Neural cell (in vitro differentiated cells): ENCODE data around the gene SNCA. TPM values are rescaled to one million over a fixed set of nuclear protein-coding genes. Genes with fewer than 3 reads are reported as not detected.

Experiments
- H2AFZ ChIP-seq: fragments of 200-600, 300-800 bp; sonication (generic), shearing (Covaris generic); 2 replicates; pipeline ENCODE4 v1.6.0; 2014; ENCODE audit warnings: low read depth, mild to moderate bottlenecking, antibody characterized with exemption, low read length, moderate library complexity
- H3F3A ChIP-seq: fragments of 200-600 bp; shearing (Covaris generic); 2 replicates; pipeline ENCODE4 v1.6.1; 2016; ENCODE audit warnings: mild to moderate bottlenecking, moderate library complexity, mixed read lengths, antibody characterized with exemption, low read length; ENCODE audit not compliant: insufficient read depth, poor library complexity, severe bottlenecking
- H3K27ac ChIP-seq: fragments of 200-600, 300-800 bp; sonication (generic), shearing (Covaris generic); 2 replicates; pipeline ENCODE4 v1.5.1; 2014; ENCODE audit warnings: mild to moderate bottlenecking, low read length, moderate library complexity
- H3K27me3 ChIP-seq: fragments of 300-800, 200-600 bp; sonication (generic), shearing (Covaris generic); 2 replicates; pipeline ENCODE4 v1.6.0; 2014; ENCODE audit warnings: mild to moderate bottlenecking, low read depth, low read length, moderate library complexity; ENCODE audit not compliant: insufficient read depth
- H3K36me3 ChIP-seq: fragments of 300-800, 200-600 bp; sonication (generic), shearing (Covaris generic); 2 replicates; pipeline ENCODE4 v1.5.1; 2014; ENCODE audit warnings: mild to moderate bottlenecking, antibody characterized with exemption, low read length, moderate library complexity; ENCODE audit not compliant: insufficient read depth
- H3K4me2 ChIP-seq: fragments of 300-800, 200-600 bp; sonication (generic), shearing (Covaris generic); 2 replicates; pipeline ENCODE4 v1.6.0; 2014; ENCODE audit warnings: mild to moderate bottlenecking, low read length
- H3K4me3 ChIP-seq: fragments of 300-800, 200-600 bp; sonication (generic), shearing (Covaris generic); 2 replicates; pipeline ENCODE4 v1.5.1; 2014; ENCODE audit warnings: mild to moderate bottlenecking, low read length, moderate library complexity
- H3K79me2 ChIP-seq: fragments of 200-600 bp; shearing (Covaris generic); replicated peaks from 2 replicates; pipeline ENCODE4 v1.6.0; 2014; ENCODE audit warnings: mild to moderate bottlenecking, low read length, moderate library complexity; ENCODE audit not compliant: insufficient read depth
- H3K9ac ChIP-seq: fragments of 300-800, 200-600 bp; sonication (generic), shearing (Covaris generic); 2 replicates; pipeline ENCODE4 v1.6.1; 2016; ENCODE audit warnings: mild to moderate bottlenecking, low read length, mixed read lengths
- H3K9me2 ChIP-seq: fragments of 200-600 bp; shearing (Covaris generic); 2 replicates; pipeline ENCODE4 v1.6.1; 2016; ENCODE audit warnings: mild to moderate bottlenecking, low read length, mixed read lengths; ENCODE audit not compliant: insufficient read depth
- H3K9me3 ChIP-seq: fragments of 200-600, 300-800 bp; sonication (generic), shearing (Covaris generic); 2 replicates; pipeline ENCODE4 v1.6.1; 2016; ENCODE audit warnings: mild to moderate bottlenecking, mixed run types, low read length, moderate library complexity, mixed read lengths
- H4K20me1 ChIP-seq: fragments of 200-600 bp; shearing (Covaris generic); 2 replicates; pipeline ENCODE4 v1.6.1; 2016; ENCODE audit warnings: mild to moderate bottlenecking, mixed run types; ENCODE audit not compliant: insufficient read depth
- EP300 ChIP-seq: fragments of 450-650 bp; conservative IDR thresholded peaks from 2 replicates; pipeline ENCODE4 v1.6.1; 2014; ENCODE audit warnings: antibody characterized with exemption, mild to moderate bottlenecking, moderate library complexity; ENCODE audit not compliant: poor library complexity, severe bottlenecking
- EZH2 ChIP-seq: fragments of 200-600, 300-800 bp; shearing (Covaris generic), sonication (generic); IDR thresholded peaks from 2 replicates; pipeline ENCODE4 v1.6.1; 2014; ENCODE audit warnings: antibody characterized with exemption, low read length, borderline replicate concordance, mild to moderate bottlenecking; ENCODE audit not compliant: insufficient read depth, poor library complexity, severe bottlenecking
- MXI1 ChIP-seq: fragments of 450-650 bp; conservative IDR thresholded peaks from 2 replicates; pipeline ENCODE4 v1.6.1; 2014; ENCODE audit warnings: antibody characterized with exemption, mild to moderate bottlenecking; ENCODE audit not compliant: poor library complexity, severe bottlenecking
- POLR2AphosphoS5 ChIP-seq: IDR thresholded peaks from 2 replicates; pipeline ENCODE4 v1.6.1; 2012
- RAD21 ChIP-seq: fragments of 450-650 bp; conservative IDR thresholded peaks from 2 replicates; pipeline ENCODE4 v1.6.1; 2014; ENCODE audit warnings: antibody characterized with exemption, mild to moderate bottlenecking, moderate library complexity
- SMC3 ChIP-seq: fragments of 450-650 bp; conservative IDR thresholded peaks from 2 replicates; pipeline ENCODE4 v1.6.1; 2014; ENCODE audit warnings: antibody characterized with exemption, mild to moderate bottlenecking, moderate library complexity; ENCODE audit not compliant: poor library complexity
- TAF1 ChIP-seq: IDR thresholded peaks from 2 replicates; pipeline ENCODE4 v1.6.1; 2012; ENCODE audit warnings: low read depth
- polyA plus RNA-seq: library from polyadenylated mRNA; depleted of rRNA; stranded (reverse); fragments of >200 nt; gene quantifications from 2 replicates; pipeline ENCODE4 v1.2.3, GENCODE V29; 2014
- TF ChIP-seq, protein P1 (sequence below): IDR thresholded peaks from 2 replicates; pipeline ENCODE4 v1.6.1; 2012; ENCODE audit warnings: borderline replicate concordance
- TF ChIP-seq, protein P2 (sequence below): fragments of 450-650 bp; IDR thresholded peaks from 2 replicates; pipeline ENCODE4 v1.5.1; 2014; ENCODE audit warnings: antibody characterized with exemption, mild to moderate bottlenecking, moderate library complexity; ENCODE audit not compliant: poor library complexity, severe bottlenecking

SNCA gene
- polyA plus RNA-seq, 1 donor from 2014 or later = 66.1 TPM

DNA sequence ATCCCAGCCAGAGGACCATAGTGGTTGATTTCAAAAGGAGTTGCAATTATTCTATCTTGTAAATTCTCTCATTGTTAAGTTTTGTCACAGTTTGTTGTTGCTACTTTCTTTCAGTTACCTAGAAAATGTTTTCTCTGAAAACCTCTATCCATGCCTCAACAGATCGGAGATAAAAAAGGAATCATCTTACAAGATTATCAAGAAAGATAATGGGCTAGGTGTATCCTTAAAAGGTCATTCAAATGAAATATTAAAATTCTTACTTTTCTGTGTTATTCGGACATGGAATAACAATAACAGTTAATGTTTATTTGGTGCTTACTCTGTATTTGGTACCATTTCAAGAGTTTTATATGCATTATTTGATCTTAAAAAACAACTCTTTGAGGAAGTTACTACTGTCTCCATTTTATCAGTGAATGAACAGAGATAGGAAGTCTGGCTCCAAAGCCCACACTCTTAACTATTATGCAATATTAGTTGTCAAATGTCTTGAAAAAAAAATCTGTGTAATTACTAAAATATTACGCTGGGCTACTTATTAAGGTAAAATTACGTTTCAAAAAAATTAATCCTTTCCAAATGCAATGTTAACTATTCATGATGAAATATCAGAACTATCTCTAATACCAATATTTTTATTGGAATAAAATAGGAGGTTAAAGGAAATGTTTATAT, 97.5 kb downstream of the SNCA start:
- Histone ChIP-seq H3K27me3 (no peaks in the 10 kb centered on the region), H3K4me2 (no peak overlapping the region), H3K4me3 (no peak overlapping the region), H3K9me2 (no peaks in the 10 kb centered on the region), H4K20me1 (no peaks in the 10 kb centered on the region), H3K36me3 (no peaks in the 10 kb centered on the region), H2AFZ (no peak overlapping the region), H3K79me2 (no peaks in the 10 kb centered on the region), H3K9me3 (no peaks in the 10 kb centered on the region), H3F3A (no peaks in the 10 kb centered on the region), H3K9ac (no peak overlapping the region), H3K27ac (no peak overlapping the region)
- TF ChIP-seq POLR2AphosphoS5 = no peak
- TF ChIP-seq, protein P1, sequence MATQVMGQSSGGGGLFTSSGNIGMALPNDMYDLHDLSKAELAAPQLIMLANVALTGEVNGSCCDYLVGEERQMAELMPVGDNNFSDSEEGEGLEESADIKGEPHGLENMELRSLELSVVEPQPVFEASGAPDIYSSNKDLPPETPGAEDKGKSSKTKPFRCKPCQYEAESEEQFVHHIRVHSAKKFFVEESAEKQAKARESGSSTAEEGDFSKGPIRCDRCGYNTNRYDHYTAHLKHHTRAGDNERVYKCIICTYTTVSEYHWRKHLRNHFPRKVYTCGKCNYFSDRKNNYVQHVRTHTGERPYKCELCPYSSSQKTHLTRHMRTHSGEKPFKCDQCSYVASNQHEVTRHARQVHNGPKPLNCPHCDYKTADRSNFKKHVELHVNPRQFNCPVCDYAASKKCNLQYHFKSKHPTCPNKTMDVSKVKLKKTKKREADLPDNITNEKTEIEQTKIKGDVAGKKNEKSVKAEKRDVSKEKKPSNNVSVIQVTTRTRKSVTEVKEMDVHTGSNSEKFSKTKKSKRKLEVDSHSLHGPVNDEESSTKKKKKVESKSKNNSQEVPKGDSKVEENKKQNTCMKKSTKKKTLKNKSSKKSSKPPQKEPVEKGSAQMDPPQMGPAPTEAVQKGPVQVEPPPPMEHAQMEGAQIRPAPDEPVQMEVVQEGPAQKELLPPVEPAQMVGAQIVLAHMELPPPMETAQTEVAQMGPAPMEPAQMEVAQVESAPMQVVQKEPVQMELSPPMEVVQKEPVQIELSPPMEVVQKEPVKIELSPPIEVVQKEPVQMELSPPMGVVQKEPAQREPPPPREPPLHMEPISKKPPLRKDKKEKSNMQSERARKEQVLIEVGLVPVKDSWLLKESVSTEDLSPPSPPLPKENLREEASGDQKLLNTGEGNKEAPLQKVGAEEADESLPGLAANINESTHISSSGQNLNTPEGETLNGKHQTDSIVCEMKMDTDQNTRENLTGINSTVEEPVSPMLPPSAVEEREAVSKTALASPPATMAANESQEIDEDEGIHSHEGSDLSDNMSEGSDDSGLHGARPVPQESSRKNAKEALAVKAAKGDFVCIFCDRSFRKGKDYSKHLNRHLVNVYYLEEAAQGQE = no peak
- no peak for TF ChIP-seq SMC3
- no peak for TF ChIP-seq RAD21
- no peak for TF ChIP-seq TAF1
- TF ChIP-seq, protein P2, sequence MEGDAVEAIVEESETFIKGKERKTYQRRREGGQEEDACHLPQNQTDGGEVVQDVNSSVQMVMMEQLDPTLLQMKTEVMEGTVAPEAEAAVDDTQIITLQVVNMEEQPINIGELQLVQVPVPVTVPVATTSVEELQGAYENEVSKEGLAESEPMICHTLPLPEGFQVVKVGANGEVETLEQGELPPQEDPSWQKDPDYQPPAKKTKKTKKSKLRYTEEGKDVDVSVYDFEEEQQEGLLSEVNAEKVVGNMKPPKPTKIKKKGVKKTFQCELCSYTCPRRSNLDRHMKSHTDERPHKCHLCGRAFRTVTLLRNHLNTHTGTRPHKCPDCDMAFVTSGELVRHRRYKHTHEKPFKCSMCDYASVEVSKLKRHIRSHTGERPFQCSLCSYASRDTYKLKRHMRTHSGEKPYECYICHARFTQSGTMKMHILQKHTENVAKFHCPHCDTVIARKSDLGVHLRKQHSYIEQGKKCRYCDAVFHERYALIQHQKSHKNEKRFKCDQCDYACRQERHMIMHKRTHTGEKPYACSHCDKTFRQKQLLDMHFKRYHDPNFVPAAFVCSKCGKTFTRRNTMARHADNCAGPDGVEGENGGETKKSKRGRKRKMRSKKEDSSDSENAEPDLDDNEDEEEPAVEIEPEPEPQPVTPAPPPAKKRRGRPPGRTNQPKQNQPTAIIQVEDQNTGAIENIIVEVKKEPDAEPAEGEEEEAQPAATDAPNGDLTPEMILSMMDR = no peak
- no peak for TF ChIP-seq MXI1
- no peak for TF ChIP-seq EP300
- TF ChIP-seq EZH2 = no peak

DNA sequence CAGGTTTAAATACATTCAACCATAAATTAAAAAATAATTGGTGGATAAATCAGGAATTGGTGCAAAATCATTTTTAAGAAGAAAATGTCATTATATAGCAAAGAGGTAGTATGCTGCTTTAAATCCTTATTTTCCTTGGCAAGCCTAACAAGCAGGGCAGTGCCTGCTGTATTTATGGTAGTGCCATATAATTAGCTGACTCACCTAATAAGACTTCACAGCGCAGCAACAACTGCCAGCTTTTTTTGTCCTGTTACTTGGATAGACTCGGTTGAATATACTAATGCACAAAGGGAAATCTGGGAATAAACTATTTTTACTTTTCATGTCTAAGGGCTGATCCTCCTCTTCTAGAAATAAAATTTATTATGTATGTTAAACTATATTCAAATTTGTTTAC, 99.1 kb downstream of the SNCA start:
- no peak overlapping the region for H3K9ac ChIP-seq
- H3K27ac ChIP-seq = no peak overlapping the region
- H3K36me3 ChIP-seq = no peaks in the 10 kb centered on the region
- no peak overlapping the region for H3K4me2 ChIP-seq
- H3K4me3 ChIP-seq = no peak overlapping the region
- no peaks in the 10 kb centered on the region for H3K9me2 ChIP-seq
- no peak overlapping the region for H2AFZ ChIP-seq
- no peaks in the 10 kb centered on the region for H3K9me3 ChIP-seq
- no peaks in the 10 kb centered on the region for H4K20me1 ChIP-seq
- H3K79me2 ChIP-seq = no peaks in the 10 kb centered on the region
- H3F3A ChIP-seq = no peaks in the 10 kb centered on the region
- H3K27me3 ChIP-seq = no peaks in the 10 kb centered on the region
- TF ChIP-seq MXI1 = no peak
- no peak for TF ChIP-seq EP300
- TF ChIP-seq, protein P1 = no peak
- TF ChIP-seq, protein P2 = no peak
- TF ChIP-seq EZH2 = no peak
- no peak for TF ChIP-seq TAF1
- no peak for TF ChIP-seq SMC3
- TF ChIP-seq RAD21 = no peak
- TF ChIP-seq POLR2AphosphoS5 = no peak
